Activated naive CD8-positive, alpha-beta T cell treated with anti-CD3 and anti-CD28 coated beads, Interleukin-2, amount 50 U/mL, for 16 hours (primary cell): Measurements from ENCODE around the gene NKAIN2.
"Not testable (repeated sequence)": the region's sequence is repeated elsewhere in the genome, so short reads cannot be mapped to it uniquely, and the experiment has no call there.

Source experiments
- DNase-seq: peaks from one replicate; pipeline ENCODE4 v3.0.0-alpha.2; 2020; ENCODE audit warnings: low read depth, low spot score

Gene NKAIN2

DNA sequence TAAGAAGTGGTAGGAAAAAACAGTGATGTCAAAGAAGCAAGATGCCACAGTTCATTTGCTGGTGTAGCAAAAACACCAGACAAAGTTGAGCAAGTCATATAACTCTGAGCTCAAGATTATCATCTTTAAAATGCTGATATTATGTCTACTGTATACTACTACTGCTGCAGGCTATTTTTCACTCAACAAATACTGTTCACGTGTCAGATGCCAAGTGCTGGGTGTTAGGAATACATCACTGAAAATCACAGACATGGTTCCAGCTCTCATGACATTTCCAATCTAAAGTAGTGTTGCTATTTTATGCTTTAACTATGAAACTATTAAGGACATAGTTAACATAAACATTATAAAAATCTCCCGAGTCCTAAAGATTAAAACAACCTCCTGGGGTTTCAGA lies 163.0 kb downstream of the NKAIN2 start:
- DNase-seq = no peak

DNA sequence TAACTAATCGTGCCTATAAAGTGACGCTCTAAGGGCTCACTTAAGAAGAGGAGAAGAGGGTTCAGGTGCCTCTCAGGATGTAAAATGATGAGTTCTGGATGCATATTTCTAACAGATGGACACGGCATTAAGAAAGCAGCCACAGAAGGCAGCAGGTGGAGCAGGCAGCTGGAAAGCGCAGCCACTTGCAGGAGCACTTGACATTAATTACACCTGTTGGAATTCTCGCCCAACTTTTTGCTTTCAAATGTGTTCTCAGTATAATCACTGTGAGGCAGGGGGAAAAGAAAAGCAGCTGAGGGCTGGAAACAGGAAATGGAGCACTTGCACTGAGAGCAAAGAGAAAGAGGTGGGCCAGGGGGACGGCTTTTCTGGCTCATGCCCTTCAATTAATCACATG lies 164.2 kb downstream of the NKAIN2 start:
- DNase-seq = no peak

DNA sequence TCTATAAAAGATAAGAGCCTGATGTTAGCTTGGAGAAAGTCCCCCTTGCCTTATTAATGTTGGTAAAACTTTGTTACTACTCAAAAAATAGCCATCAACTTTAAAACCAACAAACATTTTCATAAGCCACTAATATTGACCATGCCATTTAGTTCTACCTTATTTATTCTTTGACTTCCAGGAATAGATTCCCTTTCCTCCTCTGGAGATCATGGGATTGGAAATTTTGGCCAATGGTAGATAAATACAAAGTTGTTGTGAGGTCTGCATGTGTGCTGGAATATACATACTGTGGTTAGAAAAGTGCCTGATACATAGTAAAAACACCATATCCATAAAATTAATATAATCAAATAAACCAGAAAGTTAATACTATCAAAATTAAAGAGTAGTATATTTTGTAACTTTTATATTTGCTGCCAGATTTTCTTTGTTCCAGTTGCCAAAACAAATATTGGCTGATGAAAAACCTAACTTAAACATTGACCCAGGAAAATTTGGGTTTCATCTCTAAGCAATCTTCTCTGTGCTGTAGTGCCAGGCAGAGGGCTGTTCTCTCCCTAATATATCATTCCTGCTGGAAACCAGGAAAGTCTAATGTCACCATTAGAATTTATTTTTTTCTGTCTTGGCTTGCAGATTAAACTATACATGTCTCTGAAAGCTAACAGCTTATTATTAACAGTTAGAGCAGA lies 169.1 kb downstream of the NKAIN2 start:
- DNase-seq = no peak

DNA sequence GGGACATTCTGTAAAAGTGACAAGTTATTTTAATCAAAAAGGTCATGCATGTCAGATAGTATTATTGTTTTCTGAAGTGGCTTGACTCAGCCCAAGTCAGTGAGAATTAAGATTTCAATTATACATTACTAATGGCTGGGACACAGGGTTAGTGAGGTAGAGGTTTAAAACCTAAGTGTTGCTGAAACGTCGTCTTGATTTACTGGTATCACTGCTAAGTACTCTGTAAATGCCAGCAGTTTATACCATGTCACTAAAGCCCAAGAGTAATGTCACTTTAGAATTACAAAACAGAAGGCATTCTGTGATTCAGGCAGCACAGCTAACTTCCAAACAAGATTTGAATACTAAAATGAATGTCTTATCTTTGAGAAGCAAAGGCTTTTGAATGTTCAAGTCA lies 176.6 kb downstream of the NKAIN2 start:
- no peak for DNase-seq

DNA sequence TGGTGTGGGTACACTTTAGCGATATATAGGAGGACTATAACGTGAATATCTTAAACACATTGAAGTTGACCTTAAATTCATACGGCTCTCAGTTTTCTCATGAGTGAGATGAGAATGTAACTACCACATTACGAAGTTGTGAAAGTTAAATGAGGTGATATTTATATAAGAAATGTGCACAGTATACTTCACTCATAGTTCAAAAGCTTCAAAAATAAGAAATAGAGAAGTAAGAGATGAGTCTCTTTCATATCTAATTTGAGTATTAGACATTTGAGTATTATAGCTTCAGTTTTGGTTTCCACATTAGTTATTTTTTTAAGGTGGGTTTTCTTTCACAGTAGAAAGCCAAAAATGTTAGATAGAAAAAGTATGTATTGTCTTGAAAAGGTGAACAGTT lies 183.3 kb downstream of the NKAIN2 start:
- DNase-seq = no peak

DNA sequence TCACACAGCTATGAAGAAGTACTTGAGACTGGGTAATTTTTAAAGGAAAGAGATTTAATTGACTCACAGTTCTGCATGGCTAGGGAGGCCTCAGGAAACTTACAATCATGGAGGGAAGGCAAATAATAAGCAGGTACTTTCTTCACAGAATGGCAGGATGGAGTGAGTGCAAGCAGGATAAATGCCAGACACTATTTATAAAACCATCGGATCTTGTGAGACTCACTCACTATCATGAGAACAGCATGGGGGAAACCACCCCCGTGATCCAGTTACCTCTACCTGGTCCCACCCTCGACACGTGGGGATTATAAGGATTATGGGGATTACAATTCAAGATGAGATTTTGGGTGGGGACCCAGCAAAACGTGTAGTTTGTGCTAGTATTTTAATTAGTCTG lies 186.3 kb downstream of the NKAIN2 start:
- DNase-seq = not testable (repeated sequence)

DNA sequence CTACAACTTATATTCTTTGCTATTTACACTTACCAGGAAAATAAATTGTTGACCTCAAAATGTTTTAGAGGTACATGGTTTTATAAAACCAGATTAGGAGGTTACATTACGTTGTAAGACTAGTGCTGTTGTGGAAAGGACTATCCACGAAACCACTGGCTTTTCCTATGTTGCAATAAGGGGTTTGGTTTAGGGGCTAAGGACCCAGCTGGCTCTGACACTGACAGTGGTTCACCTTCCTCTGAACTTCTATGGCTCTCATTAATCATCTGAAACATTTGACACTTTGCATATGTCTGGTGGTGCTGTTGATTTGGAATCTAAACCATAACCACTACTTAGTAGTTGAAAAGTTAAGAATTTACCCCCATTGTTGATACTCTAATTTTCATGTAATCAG lies 186.7 kb downstream of the NKAIN2 start:
- no peak for DNase-seq

DNA sequence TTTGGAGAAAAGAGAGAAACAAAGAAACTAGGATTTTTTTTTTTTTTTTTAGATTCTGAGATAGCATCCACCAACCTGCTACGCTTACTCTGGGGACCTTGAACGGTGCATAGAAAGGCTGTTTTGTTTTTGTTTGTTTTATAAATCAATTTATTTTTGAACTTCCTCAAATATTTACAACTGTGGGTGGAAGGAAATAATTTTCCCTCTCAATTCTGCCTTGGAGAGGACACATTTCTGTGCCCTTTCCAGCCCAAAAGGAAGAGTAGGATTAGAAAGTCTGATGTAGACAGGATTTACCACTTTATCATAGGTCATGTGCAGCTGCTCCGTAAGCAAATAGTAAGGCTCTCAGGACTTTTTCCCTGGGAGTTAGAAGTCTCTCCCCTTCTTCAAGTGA lies 190.5 kb downstream of the NKAIN2 start:
- no peak for DNase-seq

DNA sequence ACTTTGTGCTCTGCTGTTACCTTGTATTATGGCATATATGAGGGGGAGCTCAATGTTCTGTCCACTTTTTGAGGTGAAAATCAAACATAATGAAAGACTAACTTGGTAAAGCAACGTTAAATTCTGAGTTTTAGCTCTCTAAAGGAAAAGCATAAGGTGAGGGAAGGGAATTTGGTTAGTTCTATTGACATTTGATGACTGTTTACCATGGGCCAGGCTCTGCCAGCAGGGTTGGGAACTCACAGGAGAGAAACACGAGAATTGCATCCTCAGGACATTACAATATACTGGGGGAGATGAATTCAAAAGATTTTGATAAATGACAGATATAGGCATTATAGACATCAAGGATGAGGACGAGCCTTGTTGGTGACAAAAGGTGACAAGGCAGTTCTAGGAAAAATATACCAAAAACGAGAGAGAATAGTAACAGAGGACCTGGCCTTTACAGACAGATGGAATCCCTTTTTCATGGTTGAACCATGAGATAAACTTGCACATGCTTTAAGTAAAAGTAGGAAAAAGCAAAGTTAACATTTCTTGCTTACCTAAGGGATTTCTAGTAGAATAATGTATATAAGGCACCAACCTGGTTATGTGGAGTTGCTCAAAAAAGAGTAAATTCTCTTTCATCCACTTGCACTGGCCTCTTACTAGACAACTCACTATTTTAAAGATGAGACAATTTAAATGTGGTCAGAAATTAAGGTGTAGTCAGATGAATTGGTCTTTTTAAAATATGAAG lies 191.4 kb downstream of the NKAIN2 start:
- DNase-seq = no peak

DNA sequence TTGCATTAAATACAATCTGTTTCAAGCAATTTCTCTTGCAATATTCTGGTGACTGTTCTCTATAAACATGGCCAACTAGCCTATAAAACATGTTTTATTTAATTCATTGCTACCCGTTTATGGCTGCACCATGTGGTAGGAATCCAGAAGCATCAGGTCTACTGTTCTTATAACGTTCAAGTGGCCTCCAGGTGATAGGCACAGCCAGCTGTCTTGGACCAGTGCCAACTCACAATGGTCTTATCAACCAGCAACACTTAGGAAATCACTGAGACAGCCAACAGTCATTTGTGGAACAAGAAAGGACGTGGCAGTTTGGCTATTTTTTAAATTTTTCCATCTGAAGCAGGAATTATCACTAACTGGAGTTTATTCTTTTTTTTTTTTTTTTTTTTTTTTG lies 193.6 kb downstream of the NKAIN2 start:
- DNase-seq = no peak

DNA sequence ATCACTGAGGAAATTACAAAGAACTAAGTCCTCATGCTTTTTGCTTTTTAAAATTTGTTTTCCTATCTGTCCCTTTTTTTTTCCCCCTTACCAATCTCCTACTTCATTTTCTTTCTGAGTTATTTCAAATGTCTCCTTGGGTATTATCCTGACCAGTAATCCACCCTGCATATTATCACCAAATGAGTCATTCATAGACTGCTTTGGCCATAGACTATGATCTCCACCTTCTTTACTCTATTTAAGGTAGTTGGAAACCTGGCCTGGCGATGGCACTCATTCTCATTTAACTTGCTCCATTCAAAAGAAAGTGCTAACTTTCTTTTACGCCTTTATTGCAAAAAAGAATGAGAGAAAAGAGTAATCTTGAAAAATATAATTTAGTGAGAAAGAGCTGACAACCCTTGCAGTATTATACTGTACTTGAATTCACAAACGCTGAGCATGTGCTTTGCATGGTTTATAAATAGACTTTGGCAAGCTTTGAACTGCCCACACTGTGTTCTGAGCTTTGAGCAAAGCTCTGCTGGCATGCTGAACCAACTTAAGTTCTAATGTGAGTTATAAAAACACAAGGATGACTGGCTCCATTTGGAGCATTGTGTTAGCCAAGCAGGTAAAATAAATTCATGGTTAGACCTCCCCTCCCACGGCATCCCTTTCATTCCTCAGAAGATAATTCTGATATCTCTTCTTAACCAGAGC lies 198.9 kb downstream of the NKAIN2 start:
- no peak for DNase-seq

DNA sequence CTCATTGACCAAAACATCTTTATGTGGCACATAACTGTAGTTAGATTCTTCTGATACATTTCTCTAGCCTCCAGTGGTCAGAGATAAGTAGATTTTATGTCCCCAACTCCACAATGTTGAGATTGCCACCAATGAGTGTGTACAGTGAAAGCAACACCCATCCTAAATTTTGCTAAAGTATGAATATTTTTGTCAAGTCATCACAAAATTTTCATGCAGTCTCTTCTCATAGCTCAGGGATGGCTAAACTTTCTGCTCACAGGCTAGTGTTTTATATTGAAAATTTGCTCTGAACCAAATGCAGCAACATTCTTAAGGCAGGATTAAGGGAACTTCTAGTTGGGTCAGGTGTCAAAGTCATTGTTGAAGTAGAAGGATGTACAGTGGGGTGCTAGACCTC lies 203.6 kb downstream of the NKAIN2 start:
- no peak for DNase-seq

DNA sequence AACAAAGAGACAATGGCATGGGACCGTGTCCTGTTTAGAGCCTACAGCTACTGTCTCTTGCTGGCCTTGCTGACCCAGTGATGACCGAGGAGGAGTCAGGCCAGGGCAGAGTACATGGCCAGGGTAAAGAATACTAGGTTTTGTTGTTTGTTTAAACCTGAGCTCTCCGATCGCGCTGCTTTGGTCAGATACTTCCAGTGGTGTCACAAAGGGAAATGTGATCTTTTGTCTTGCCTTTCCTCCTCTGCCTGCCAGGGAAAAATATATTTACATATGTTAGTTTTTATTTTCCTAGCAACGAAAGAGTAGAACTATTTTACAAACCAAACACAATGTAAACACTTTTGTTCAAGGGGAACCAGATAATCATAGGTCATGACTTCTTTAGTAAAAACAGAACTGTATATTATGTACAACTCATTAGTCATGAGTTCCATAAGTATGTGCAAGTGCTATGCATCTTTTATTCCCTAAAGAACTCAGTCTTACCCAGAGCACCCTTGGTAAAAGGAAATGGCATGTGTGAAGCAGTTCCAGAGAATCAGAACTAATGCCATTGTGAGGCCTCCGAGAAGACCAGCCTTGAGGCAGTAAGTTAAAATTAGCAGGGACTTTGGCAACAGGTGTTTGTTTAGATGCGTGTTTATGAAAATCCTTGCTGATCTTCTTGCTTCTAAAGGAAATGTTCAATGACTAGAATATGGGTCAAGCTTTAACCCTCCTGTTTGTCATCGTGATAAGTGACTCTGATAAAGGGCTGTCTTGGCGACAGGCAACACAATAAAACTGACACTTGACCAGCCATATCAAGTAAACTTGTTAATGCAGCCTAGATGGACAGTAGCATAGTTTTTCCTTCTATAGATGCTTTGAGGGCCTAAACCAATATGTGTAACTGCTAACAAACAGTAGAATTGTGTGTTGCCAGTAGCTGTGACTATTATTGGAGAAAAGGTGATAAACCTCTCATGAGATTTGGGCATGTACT lies 204.6 kb downstream of the NKAIN2 start:
- DNase-seq = no peak

DNA sequence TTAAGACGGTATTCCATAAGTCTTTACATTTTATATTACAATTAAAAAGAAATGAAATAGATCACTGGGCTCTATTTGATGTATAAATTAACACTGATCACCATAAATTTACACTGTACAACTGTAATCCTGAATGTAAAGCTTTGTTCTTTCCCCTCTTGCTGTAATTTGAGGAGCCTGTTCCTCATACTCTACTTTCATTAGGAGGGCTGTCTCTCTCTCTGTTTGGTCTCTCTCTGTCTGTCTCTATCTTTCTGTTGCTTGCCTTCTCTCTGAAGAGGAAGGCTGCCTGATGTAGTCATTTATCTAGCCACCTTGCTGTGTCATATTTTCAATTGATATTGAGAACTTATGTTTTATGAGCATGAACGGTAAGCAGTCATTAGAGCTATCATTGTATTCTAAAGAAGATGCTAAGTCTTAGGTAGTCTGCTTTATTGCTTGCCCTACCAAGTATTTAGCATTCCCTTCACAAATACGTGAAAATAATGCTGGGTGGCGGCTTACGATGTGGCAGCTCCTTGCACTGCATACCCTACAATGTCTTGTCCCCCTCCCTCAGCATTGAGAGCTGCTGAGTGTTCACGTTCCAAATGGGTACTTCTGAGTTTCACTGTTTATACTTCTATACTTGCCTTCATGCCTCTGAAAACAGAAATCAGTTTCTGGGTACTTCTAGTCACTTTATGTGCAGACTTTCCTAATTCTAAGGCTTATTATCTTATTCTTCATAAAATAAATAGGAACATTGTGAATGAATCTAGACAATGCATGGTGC lies 205.5 kb downstream of the NKAIN2 start:
- no peak for DNase-seq

DNA sequence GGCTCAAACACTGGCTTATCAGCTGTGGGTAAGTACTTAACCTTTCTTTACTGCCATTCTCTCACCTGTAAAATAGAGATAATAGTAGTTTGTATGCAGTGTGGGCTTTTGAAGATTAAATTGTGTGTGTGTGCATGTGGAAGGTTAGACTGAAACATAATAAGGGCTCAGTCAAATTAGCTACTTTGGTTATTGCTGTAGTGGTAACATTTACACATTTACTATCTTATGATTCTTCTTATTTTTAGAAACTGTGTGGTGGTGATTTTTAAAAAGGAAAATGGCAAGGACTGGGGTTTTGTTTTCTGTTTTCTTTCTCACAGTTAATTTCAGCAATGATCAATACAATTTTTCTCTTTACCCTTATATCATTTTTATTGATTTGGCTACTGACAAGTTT lies 206.9 kb downstream of the NKAIN2 start:
- no peak for DNase-seq

DNA sequence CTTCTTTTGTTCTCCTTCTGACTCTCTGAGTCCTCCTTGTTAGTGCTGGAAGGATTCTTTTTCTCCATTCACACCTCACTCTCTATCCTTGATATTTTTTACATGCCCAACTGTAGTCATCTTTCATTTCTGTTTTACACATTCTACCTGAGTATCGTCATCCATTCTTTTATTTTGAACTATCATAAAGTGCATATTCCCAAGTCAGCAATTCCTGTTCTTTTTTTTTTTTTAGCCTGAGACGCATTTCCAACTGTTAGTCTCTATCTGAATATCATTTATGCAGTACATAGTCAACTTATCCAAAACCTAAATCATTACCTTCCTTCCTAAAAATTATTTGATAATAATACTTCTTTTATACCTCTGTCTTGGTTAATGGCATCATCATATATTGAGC lies 207.5 kb downstream of the NKAIN2 start:
- no peak for DNase-seq

DNA sequence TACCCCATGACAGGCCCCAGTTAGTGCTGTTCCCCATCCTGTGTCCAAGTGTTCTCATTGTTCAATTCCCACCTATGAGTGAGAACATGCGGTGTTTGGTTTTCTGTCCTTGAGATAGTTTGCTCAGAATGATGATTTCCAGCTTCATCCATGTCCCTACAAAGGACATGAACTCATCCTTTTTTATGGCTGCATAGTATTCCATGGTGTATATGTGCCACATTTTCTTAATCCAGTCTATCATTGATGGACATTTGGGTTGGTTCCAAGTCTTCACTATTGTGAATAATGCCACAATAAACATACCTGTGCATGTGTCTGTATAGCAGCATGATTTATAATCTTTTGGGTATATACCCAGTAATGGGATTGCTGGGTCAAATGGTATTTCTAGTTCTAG lies 218.4 kb downstream of the NKAIN2 start:
- DNase-seq = not testable (repeated sequence)

DNA sequence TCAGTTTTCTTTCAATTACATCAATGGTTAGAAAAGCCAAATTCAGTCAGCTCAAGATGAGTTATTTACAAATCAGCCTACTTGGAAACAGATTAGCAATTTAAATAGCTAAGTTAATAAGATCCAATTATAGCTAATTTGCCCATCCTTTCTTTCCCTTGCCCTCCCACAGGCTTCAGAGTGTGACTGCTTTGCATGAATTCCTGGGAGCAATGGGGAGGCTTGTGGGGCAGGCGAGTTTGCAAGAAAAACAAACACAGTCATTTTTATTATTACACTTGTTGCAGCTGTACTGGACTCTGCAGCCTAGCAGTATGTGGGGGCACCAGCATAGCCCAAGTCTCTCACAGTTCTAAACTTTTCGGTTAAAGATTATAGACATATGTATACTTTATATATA lies 219.0 kb downstream of the NKAIN2 start:
- no peak for DNase-seq

DNA sequence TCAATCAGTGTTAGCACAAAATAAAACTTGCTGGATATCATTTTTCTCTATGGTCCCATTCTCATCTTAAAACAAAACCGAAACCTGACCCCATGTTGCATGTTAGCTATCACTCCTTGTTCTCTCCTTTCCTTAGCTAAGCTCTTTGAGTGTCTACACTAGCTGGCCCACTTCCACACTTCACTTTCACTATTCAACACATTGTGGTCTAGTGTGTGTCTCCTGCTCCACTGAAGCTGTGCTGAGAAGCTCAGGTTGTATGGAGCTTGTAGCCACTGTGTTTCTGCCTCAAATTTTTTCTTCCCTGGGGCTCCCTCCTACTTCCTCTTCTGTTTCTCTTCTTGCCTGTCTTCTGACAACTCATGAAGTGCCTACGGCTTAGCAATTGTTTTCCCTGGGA lies 223.0 kb downstream of the NKAIN2 start:
- no peak for DNase-seq

DNA sequence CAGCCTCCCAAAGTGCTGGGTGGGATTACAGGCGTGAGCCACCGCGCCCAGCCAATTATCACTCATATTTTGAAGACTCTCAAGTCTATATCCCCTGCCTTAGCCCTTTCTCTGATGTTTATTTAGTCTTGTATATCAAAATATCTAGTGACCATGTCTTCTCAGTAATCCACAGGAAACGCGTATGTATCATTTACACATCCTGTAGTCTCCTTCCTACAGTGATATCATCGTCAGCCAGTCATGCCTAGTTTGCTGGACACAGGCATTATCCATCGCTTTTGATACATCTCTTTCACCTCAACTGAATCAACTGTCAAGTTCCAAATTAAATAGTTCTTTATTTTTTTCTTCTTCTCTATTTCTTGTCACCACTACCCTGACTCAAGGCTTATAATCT lies 223.7 kb downstream of the NKAIN2 start:
- no peak for DNase-seq

DNA sequence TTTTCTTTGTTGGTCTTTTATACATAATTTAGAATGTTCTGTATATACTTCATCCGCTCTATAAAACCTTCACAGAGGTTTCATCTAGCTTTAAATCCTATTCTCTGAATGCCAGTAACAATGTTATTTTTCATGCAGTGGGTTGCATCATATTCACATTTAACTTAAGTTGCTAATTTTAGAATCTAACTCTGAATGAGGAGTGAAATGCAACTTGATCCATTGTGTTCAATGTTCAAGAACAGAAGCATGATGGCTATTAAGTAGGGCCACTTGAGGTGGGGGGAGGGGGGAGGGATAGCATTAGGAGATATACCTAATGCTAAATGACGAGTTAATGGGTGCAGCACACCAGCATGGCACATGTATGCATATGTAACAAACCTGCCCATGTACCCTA lies 224.5 kb downstream of the NKAIN2 start:
- DNase-seq = no peak
